Measurements from ENCODE around the gene PGM2L1.

- TF ChIP-seq CTCF (IDR thresholded peaks at IDR 0.05): no peak
- TF ChIP-seq POLR2A (IDR thresholded peaks at IDR 0.05): no peak
These were observed 19.2 kb upstream of the PGM2L1 start for GRCh38 chr11:74417379-74417804.

Data from lower leg skin (tissue), 3 donors.